H9 (cell line): ENCODE data around the gene ZRANB3. TPM values are rescaled to one million over a fixed set of nuclear protein-coding genes. Genes with fewer than 3 reads are reported as not detected.

Experiments
- DNase-seq: peaks from one replicate; pipeline ENCODE4 v3.0.0-alpha.2; 2017
- H2AFZ ChIP-seq: one replicate; pipeline ENCODE4 v1.6.1; 2013; ENCODE audit warnings: mild to moderate bottlenecking, low read length, control low read depth, moderate library complexity
- H2AK5ac ChIP-seq: 2 replicates; pipeline ENCODE4 v1.6.1; 2013; ENCODE audit warnings: low read length, control low read depth, mixed read lengths; ENCODE audit not compliant: insufficient read length
- H2BK120ac ChIP-seq: one replicate; pipeline ENCODE4 v1.6.1; 2013; ENCODE audit warnings: low read depth, mild to moderate bottlenecking, low read length, control low read depth, inconsistent platforms; ENCODE audit not compliant: poor library complexity, severe bottlenecking
- H2BK12ac ChIP-seq: 2 replicates; pipeline ENCODE4 v1.6.1; 2013; ENCODE audit warnings: low read length, control low read depth, mixed read lengths, low read depth; ENCODE audit not compliant: insufficient read length
- H2BK15ac ChIP-seq: 2 replicates; pipeline ENCODE4 v1.6.1; 2013; ENCODE audit warnings: low read depth, low read length, control low read depth
- H2BK20ac ChIP-seq: one replicate; pipeline ENCODE4 v1.6.1; 2013; ENCODE audit warnings: low read depth, mild to moderate bottlenecking, low read length, control low read depth, inconsistent platforms; ENCODE audit not compliant: poor library complexity, severe bottlenecking
- H2BK5ac ChIP-seq: 2 replicates; pipeline ENCODE4 v1.6.1; 2013; ENCODE audit warnings: low read length, control low read depth, mixed read lengths; ENCODE audit not compliant: insufficient read length
- H3K14ac ChIP-seq: 2 replicates; pipeline ENCODE4 v1.6.1; 2013; ENCODE audit warnings: low read length, control low read depth; ENCODE audit not compliant: insufficient read depth
- H3K18ac ChIP-seq: 2 replicates; pipeline ENCODE4 v1.6.1; 2013; ENCODE audit warnings: low read depth, mild to moderate bottlenecking, mixed read lengths, low read length, control low read depth; ENCODE audit not compliant: insufficient read length
- H3K23ac ChIP-seq: 2 replicates; pipeline ENCODE4 v1.6.1; 2013; ENCODE audit warnings: low read length, control low read depth, mixed read lengths, low read depth; ENCODE audit not compliant: insufficient read length
- H3K23me2 ChIP-seq: 2 replicates; pipeline ENCODE4 v1.6.1; 2013; ENCODE audit warnings: low read depth, mild to moderate bottlenecking, mixed read lengths, low read length, control low read depth; ENCODE audit not compliant: insufficient read length, poor library complexity, severe bottlenecking
- H3K27ac ChIP-seq: 2 replicates; pipeline ENCODE4 v1.5.1; 2013; ENCODE audit warnings: low read length, control low read depth, mixed read lengths, low read depth; ENCODE audit not compliant: insufficient read length
- H3K27me3 ChIP-seq: 2 replicates; pipeline ENCODE4 v1.6.1; 2013; ENCODE audit warnings: low read length, control low read depth, inconsistent platforms; ENCODE audit not compliant: insufficient read depth
- H3K4ac ChIP-seq: 2 replicates; pipeline ENCODE4 v1.6.1; 2013; ENCODE audit warnings: low read depth, mild to moderate bottlenecking, control low read depth, inconsistent platforms, low read length, moderate library complexity
- H3K4me1 ChIP-seq: 2 replicates; pipeline ENCODE4 v1.6.1; 2013; ENCODE audit warnings: low read length, control low read depth, inconsistent platforms; ENCODE audit not compliant: insufficient read depth
- H3K4me2 ChIP-seq: 2 replicates; pipeline ENCODE4 v1.6.1; 2013; ENCODE audit warnings: low read length, control low read depth, mixed read lengths; ENCODE audit not compliant: insufficient read length, insufficient read depth
- H3K56ac ChIP-seq: 2 replicates; pipeline ENCODE4 v1.6.1; 2013; ENCODE audit warnings: low read depth, mild to moderate bottlenecking, mixed read lengths, low read length, control low read depth; ENCODE audit not compliant: insufficient read length
- H3K79me1 ChIP-seq: 2 replicates; pipeline ENCODE4 v1.6.1; 2013; ENCODE audit warnings: low read depth, mild to moderate bottlenecking, moderate library complexity, low read length, control low read depth, inconsistent platforms; ENCODE audit not compliant: insufficient read depth, poor library complexity, severe bottlenecking
- H3K79me2 ChIP-seq: 2 replicates; pipeline ENCODE4 v1.6.1; 2013; ENCODE audit warnings: low read length, control low read depth, inconsistent platforms; ENCODE audit not compliant: insufficient read depth
- H3K9ac ChIP-seq: 2 replicates; pipeline ENCODE4 v1.6.1; 2013; ENCODE audit warnings: low read length, control low read depth, mixed read lengths; ENCODE audit not compliant: insufficient read length; ENCODE audit errors: extremely low read depth
- H3K9me3 ChIP-seq: one replicate; pipeline ENCODE4 v1.6.1; 2013; ENCODE audit warnings: low read depth, low read length, inconsistent platforms; ENCODE audit not compliant: control insufficient read depth
- H3T11ph ChIP-seq: one replicate; pipeline ENCODE4 v1.6.1; 2013; ENCODE audit warnings: mild to moderate bottlenecking, low read length, control low read depth, inconsistent platforms
- H4K20me1 ChIP-seq: one replicate; pipeline ENCODE4 v1.6.1; 2013; ENCODE audit not compliant: control insufficient read depth, insufficient read length, insufficient read depth
- H4K5ac ChIP-seq: 2 replicates; pipeline ENCODE4 v1.6.1; 2013; ENCODE audit warnings: low read depth, mild to moderate bottlenecking, mixed read lengths, low read length, control low read depth; ENCODE audit not compliant: insufficient read length
- H4K8ac ChIP-seq: replicated peaks from 2 replicates; pipeline ENCODE4 v1.6.1; 2013; ENCODE audit warnings: low read length, control low read depth, mixed read lengths, low read depth; ENCODE audit not compliant: insufficient read length
- H4K91ac ChIP-seq: 2 replicates; pipeline ENCODE4 v1.6.1; 2013; ENCODE audit warnings: low read depth, mild to moderate bottlenecking, moderate library complexity, mixed read lengths, low read length, control low read depth; ENCODE audit not compliant: insufficient read length
- H3K27ac Mint-ChIP-seq, 3 experiments: 2 replicates in 2 of 3; 3 replicates in 1 of 3; pipeline ENCODE4 v1.8.0; 2020 to 2021; ENCODE audit warnings: mixed read lengths in 3 of 3, mild to moderate bottlenecking in 1 of 3, moderate library complexity in 1 of 3
- H3K27me3 Mint-ChIP-seq: 2 replicates; pipeline ENCODE4 v1.8.0; 2021; ENCODE audit warnings: low read depth, mild to moderate bottlenecking, moderate library complexity, mixed read lengths
- H3K36me3 Mint-ChIP-seq, 3 experiments: 2 replicates in 2 of 3; 3 replicates in 1 of 3; pipeline ENCODE4 v1.8.0; 2020 to 2021; ENCODE audit warnings: low read depth in 3 of 3, mixed read lengths in 3 of 3; ENCODE audit not compliant: insufficient read depth in 1 of 3
- H3K4me1 Mint-ChIP-seq, 2 experiments: 2 replicates each; pipeline ENCODE4 v1.8.0; 2020; ENCODE audit warnings: mixed read lengths in 2 of 2
- H3K4me3 Mint-ChIP-seq, 2 experiments: 2 replicates in 1 of 2; 3 replicates in 1 of 2; pipeline ENCODE4 v1.8.0; 2020 to 2021; ENCODE audit warnings: mild to moderate bottlenecking in 2 of 2, mixed read lengths in 2 of 2, moderate library complexity in 1 of 2
- H3K9me3 Mint-ChIP-seq, 2 experiments: 2 replicates in 1 of 2; 3 replicates in 1 of 2; pipeline ENCODE4 v1.8.0; 2020; ENCODE audit warnings: mild to moderate bottlenecking in 2 of 2, mixed read lengths in 2 of 2, moderate library complexity in 1 of 2
- CTCF ChIP-seq: fragments of 200-600 bp; sonication (generic); conservative IDR thresholded peaks from 3 replicates; pipeline ENCODE4 v1.8.0; 2021; ENCODE audit warnings: antibody characterized with exemption, mild to moderate bottlenecking
- WGBS: extraction: QIAGEN DNeasy Blood & Tissue Kit; methylation state at CpG from one replicate; pipeline ENCODE4 v1.1.7; 2013; ENCODE audit warnings: missing lambda C conversion rate, low lambda C conversion rate, mixed read lengths; ENCODE audit not compliant: insufficient read length; ENCODE audit errors: extremely low coverage; 5-methylcytosine and 5-hydroxymethylcytosine counted together
- total RNA-seq: library from RNA; stranded (reverse); gene quantifications from 2 replicates; pipeline ENCODE4 v1.2.1, GENCODE V29; 2021

The ZRANB3 gene
- total RNA-seq, 1 experiment from 2014 or later, result 16.7 TPM

- H4K5ac ChIP-seq, result no peak overlapping the region
- H3K79me2 ChIP-seq, result no peaks in the 10 kb centered on the region
- H2BK12ac ChIP-seq, result no peak overlapping the region
- H3K4me1 Mint-ChIP-seq, result peaks cover 3 to 8% of the 10 kb centered on the region in 2 experiments; a peak in 1 of 4 replicates
- H3K27me3 Mint-ChIP-seq, result no peaks in the 10 kb centered on the region
- no peak overlapping the region for H4K8ac ChIP-seq
- DNase-seq, result no peak
- no peak overlapping the region for H2BK15ac ChIP-seq
- H4K20me1 ChIP-seq, result no peaks in the 10 kb centered on the region
- WGBS, result no CpG with 5 or more reads among the region's 11 CpGs
- H2BK5ac ChIP-seq, result no peak overlapping the region
- H2BK20ac ChIP-seq, result no peak overlapping the region
- no peak overlapping the region for H3T11ph ChIP-seq
- H3K56ac ChIP-seq, result no peak overlapping the region
- peaks cover 43 to 65% (median 60%) of the 10 kb centered on the region in 3 experiments for H3K36me3 Mint-ChIP-seq
- no peak overlapping the region for H3K9ac ChIP-seq
- no peak overlapping the region for H3K4ac ChIP-seq
- H3K4me2 ChIP-seq, result no peak overlapping the region
- no peak overlapping the region for H4K91ac ChIP-seq
- H2BK120ac ChIP-seq, result no peak overlapping the region
- no peak overlapping the region for H2AK5ac ChIP-seq
- no peaks in the 10 kb centered on the region for H3K27me3 ChIP-seq
- H3K4me3 Mint-ChIP-seq, result no peak overlapping the region
- H3K9me3 Mint-ChIP-seq, result no peaks in the 10 kb centered on the region
- no peak overlapping the region for H3K14ac ChIP-seq
- TF ChIP-seq CTCF, result 0 out of 3 replicates have a peak, but pooled peaks have one; percentile 13
- no peaks in the 10 kb centered on the region for H3K9me3 ChIP-seq
- H3K18ac ChIP-seq, result no peak overlapping the region
- no peak overlapping the region for H3K27ac ChIP-seq
- no peak overlapping the region for H2AFZ ChIP-seq
- H3K23me2 ChIP-seq, result no peaks in the 10 kb centered on the region
- peak overlapping the region in 1 of 3 experiments; percentile 46; a peak in 2 of 7 replicates for H3K27ac Mint-ChIP-seq
- H3K4me1 ChIP-seq, result no peaks in the 10 kb centered on the region; the same call in 1 of the 2 replicates
- H3K23ac ChIP-seq, result no peak overlapping the region
- no peaks in the 10 kb centered on the region for H3K79me1 ChIP-seq
Observed at GRCh38 chr2:135168204-135168856, 362.7 kb downstream of the ZRANB3 start.
